ENCODE measurements around the gene TSPAN14. TPM values are rescaled to one million over a fixed set of nuclear protein-coding genes. Genes with fewer than 3 reads are reported as not detected.

The TSPAN14 gene
- total and polyA plus RNA-seq, 2 experiments from 2014 or later = 17.9 to 40.7 TPM

GRCh38 chr10:80535671-80536360 is 81.7 kb downstream of the TSPAN14 start:
- TF ChIP-seq EZH2phosphoT487 (IDR thresholded peaks at IDR 0.05; ENCODE audit: unreplicated experiment) = no peak
- TF ChIP-seq CREB1 (CRISPR knock-in tag; IDR thresholded peaks at IDR 0.05; ENCODE audit: low read depth) = no peak
- no peak for TF ChIP-seq ETS1 (IDR thresholded peaks at IDR 0.05)
- TF ChIP-seq POLR2AphosphoS5 (IDR thresholded peaks at IDR 0.05; ENCODE audit: low read depth) = peak; percentile 61
- no peak for TF ChIP-seq ZNF462 (CRISPR knock-in tag; IDR thresholded peaks at IDR 0.05)
- peak; percentile 62 to 79 for TF ChIP-seq CTCF (conservative IDR thresholded peaks at IDR 0.05; ENCODE audit: low read depth in 2 of 2)
- Mint-ChIP-seq H3K27ac (no peak overlapping the region), H3K36me3 (ENCODE audit: low read depth) (peaks cover 22% of the 10 kb centered on the region), H3K4me1 (peaks cover 4% of the 10 kb centered on the region), H3K9me3 (peaks cover 27% of the 10 kb centered on the region), H3K4me3 (peak overlapping the region; percentile 65; the same call in 2 of the 3 replicates), H3K27me3 (ENCODE audit: insufficient read depth, low read depth, poor library complexity) (peaks cover 6% of the 10 kb centered on the region)
- H4K20me1 ChIP-seq (replicated peaks; ENCODE audit: insufficient read depth) = no peaks in the 10 kb centered on the region
- H2AFZ ChIP-seq = peak overlapping the region; percentile 92
- H3K27ac ChIP-seq (ENCODE audit: low read depth) = no peak overlapping the region
- DNase-seq (ENCODE audit: low spot score) (peak; percentile 82), ATAC-seq (peak; percentile 94)
- no peaks in the 10 kb centered on the region for H3F3A ChIP-seq (replicated peaks; ENCODE audit: low read depth)
- no peaks in the 10 kb centered on the region for H3K36me3 ChIP-seq (ENCODE audit: insufficient read depth)
- H3K9me2 ChIP-seq (ENCODE audit: insufficient read depth) = peaks cover 3% of the 10 kb centered on the region; the same call in 1 of the 2 replicates
- peaks cover 8% of the 10 kb centered on the region for H3K4me1 ChIP-seq (ENCODE audit: insufficient read depth)
- no peaks in the 10 kb centered on the region for H3K79me2 ChIP-seq (replicated peaks; ENCODE audit: insufficient read depth)
- H3K4me3 ChIP-seq = peak overlapping the region; percentile 62
- H3K27me3 ChIP-seq (ENCODE audit: insufficient read depth) = 0 out of 2 replicates have a peak, but pooled peaks cover 3% of the 10 kb centered on the region
- H3K4me2 ChIP-seq = peak overlapping the region; percentile 81

All from GM23338 (cell line).